IMR-90 (cell line): Measurements from ENCODE around the gene SLCO3A1. TPM values are rescaled to one million over a fixed set of nuclear protein-coding genes. Genes with fewer than 3 reads are reported as not detected.

Experiments
- ATAC-seq: fragments of 200-7000 bp; cut with Tn5 transposase; 2 replicates; pipeline ENCODE4 v1.9.1; 2020; ENCODE audit warnings: low read depth, mild to moderate bottlenecking, moderate library complexity
- BruUV-seq: library from RNA; stranded (reverse); fragments of 400-500 nt; replicated peaks from 2 replicates; lab custom pipeline; 2021; lab: Mats Ljungman, UMichigan
- CTCF ChIA-PET: fragments of 300-600 bp; formaldehyde crosslinking; extraction: SDS; loops from one replicate; lab custom pipeline; 2021; ENCODE audit warnings: antibody characterized with exemption; lab: Yijun Ruan, JAX
- POLR2A ChIA-PET: fragments of 300-600 bp; sonication (Branson Sonifier 250); formaldehyde crosslinking; loops from one replicate; lab custom pipeline; 2022; ENCODE audit warnings: antibody characterized with exemption; ENCODE audit not compliant: unreplicated experiment; lab: Charles Lee
- DNase-seq: peaks from one replicate; pipeline ENCODE4 v3.0.0; 2013
- H2AFZ ChIP-seq: replicated peaks from 2 replicates; pipeline ENCODE3; 2013; ENCODE audit warnings: low read length, mild to moderate bottlenecking; ENCODE audit not compliant: poor library complexity
- H2AK5ac ChIP-seq: 2 replicates; pipeline ENCODE4 v1.6.1; 2013; ENCODE audit warnings: low read depth, low read length, inconsistent platforms
- H2AK9ac ChIP-seq: replicated peaks from 2 replicates; pipeline ENCODE3; 2013; ENCODE audit warnings: mild to moderate bottlenecking, low read depth, low read length, moderate library complexity; ENCODE audit not compliant: poor library complexity
- H2BK120ac ChIP-seq: 2 replicates; pipeline ENCODE4 v1.6.1; 2013; ENCODE audit warnings: low read depth, low read length, inconsistent platforms
- H2BK15ac ChIP-seq: 3 replicates; pipeline ENCODE4 v1.6.1; 2013; ENCODE audit warnings: low read depth, low read length, inconsistent platforms
- H2BK20ac ChIP-seq: 2 replicates; pipeline ENCODE4 v1.6.1; 2013; ENCODE audit warnings: low read depth, mild to moderate bottlenecking, inconsistent platforms, low read length, moderate library complexity
- H2BK5ac ChIP-seq: 2 replicates; pipeline ENCODE4 v1.6.1; 2013; ENCODE audit warnings: mild to moderate bottlenecking, low read depth, low read length, inconsistent platforms; ENCODE audit not compliant: poor library complexity, severe bottlenecking
- H3K14ac ChIP-seq: replicated peaks from 2 replicates; pipeline ENCODE4 v1.6.1; 2013; ENCODE audit warnings: low read depth, low read length, inconsistent platforms
- H3K18ac ChIP-seq: 2 replicates; pipeline ENCODE4 v1.6.1; 2013; ENCODE audit warnings: low read depth, low read length, control low read depth
- H3K23ac ChIP-seq: 2 replicates; pipeline ENCODE4 v1.6.1; 2013; ENCODE audit warnings: low read depth, low read length, inconsistent platforms
- H3K27ac ChIP-seq: 2 replicates; pipeline ENCODE4 v1.5.1; 2013; ENCODE audit warnings: mild to moderate bottlenecking, control low read depth, low read length; ENCODE audit not compliant: insufficient read depth
- H3K27me3 ChIP-seq: 2 replicates; pipeline ENCODE4 v1.6.1; 2013; ENCODE audit warnings: low read length; ENCODE audit not compliant: control insufficient read depth, insufficient read depth
- H3K36me3 ChIP-seq: 2 replicates; pipeline ENCODE4 v1.6.1; 2013; ENCODE audit warnings: low read length, mixed read lengths; ENCODE audit not compliant: control insufficient read depth, insufficient read depth
- H3K4ac ChIP-seq: 2 replicates; pipeline ENCODE4 v1.6.1; 2013; ENCODE audit warnings: low read depth, low read length, inconsistent platforms
- H3K4me1 ChIP-seq: 2 replicates; pipeline ENCODE4 v1.6.1; 2013; ENCODE audit warnings: low read length, mixed read lengths; ENCODE audit not compliant: control insufficient read depth, insufficient read depth
- H3K4me2 ChIP-seq: 2 replicates; pipeline ENCODE4 v1.6.1; 2013; ENCODE audit warnings: low read depth, mild to moderate bottlenecking, control low read depth, low read length, moderate library complexity
- H3K4me3 ChIP-seq: 2 replicates; pipeline ENCODE4 v1.5.1; 2013; ENCODE audit warnings: low read depth, mild to moderate bottlenecking, control low read depth, low read length, moderate library complexity; ENCODE audit not compliant: insufficient read depth
- H3K56ac ChIP-seq: 2 replicates; pipeline ENCODE4 v1.6.1; 2013; ENCODE audit warnings: low read length, inconsistent platforms; ENCODE audit not compliant: insufficient read depth; ENCODE audit errors: extremely low read depth
- H3K79me1 ChIP-seq, 2 experiments: 2 replicates each; pipeline ENCODE4 v1.6.1; 2013; ENCODE audit warnings: low read length in 2 of 2, inconsistent platforms in 1 of 2, low read depth in 1 of 2
- H3K9ac ChIP-seq: 2 replicates; pipeline ENCODE4 v1.6.1; 2013; ENCODE audit warnings: low read depth, low read length, control low read depth
- H3K9me1 ChIP-seq: 2 replicates; pipeline ENCODE4 v1.6.1; 2013; ENCODE audit warnings: low read length, inconsistent platforms; ENCODE audit not compliant: insufficient read depth
- H3K9me3 ChIP-seq: 2 replicates; pipeline ENCODE4 v1.6.1; 2013; ENCODE audit warnings: low read length; ENCODE audit not compliant: control insufficient read depth, insufficient read depth
- H4K20me1 ChIP-seq: 2 replicates; pipeline ENCODE4 v1.6.1; 2013; ENCODE audit warnings: low read length, inconsistent platforms; ENCODE audit not compliant: insufficient read depth
- H4K5ac ChIP-seq: 2 replicates; pipeline ENCODE4 v1.6.1; 2013; ENCODE audit warnings: mild to moderate bottlenecking, low read depth, low read length, control low read depth
- H4K8ac ChIP-seq, 2 experiments: 2 replicates each; pipeline ENCODE4 v1.6.1; 2013; ENCODE audit warnings: low read depth in 2 of 2, low read length in 2 of 2, control low read depth in 1 of 2, inconsistent platforms in 1 of 2
- H4K91ac ChIP-seq: 2 replicates; pipeline ENCODE4 v1.6.1; 2013; ENCODE audit warnings: low read depth, low read length, inconsistent platforms; ENCODE audit not compliant: insufficient read depth
- BHLHE40 ChIP-seq: fragments of 150-350 bp; IDR thresholded peaks from 2 replicates; pipeline ENCODE4 v1.6.1; 2016; ENCODE audit warnings: mild to moderate bottlenecking, low read depth, low read length
- CEBPB ChIP-seq: IDR thresholded peaks from 2 replicates; pipeline ENCODE4 v1.6.1; 2012; ENCODE audit warnings: low read depth, low read length, improper control_type of control experiment
- CHD1 ChIP-seq: IDR thresholded peaks from 2 replicates; pipeline ENCODE4 v1.6.1; 2012; ENCODE audit warnings: low read depth, low read length, improper control_type of control experiment
- CTCF ChIP-seq: conservative IDR thresholded peaks from 2 replicates; pipeline ENCODE4 v1.5.1; 2012; ENCODE audit warnings: mild to moderate bottlenecking, low read depth, low read length, improper control_type of control experiment
- ELK1 ChIP-seq: fragments of 150-350 bp; IDR thresholded peaks from 2 replicates; pipeline ENCODE4 v1.6.1; 2016; ENCODE audit warnings: low read depth, mild to moderate bottlenecking, low read length, moderate library complexity, borderline replicate concordance
- FOS ChIP-seq: fragments of 150-350 bp; IDR thresholded peaks from 2 replicates; pipeline ENCODE4 v1.6.1; 2016; ENCODE audit warnings: low read depth, low read length
- MAFK ChIP-seq: IDR thresholded peaks from 2 replicates; pipeline ENCODE4 v1.6.1; 2012; ENCODE audit warnings: low read depth, low read length, improper control_type of control experiment
- MXI1 ChIP-seq: IDR thresholded peaks from 2 replicates; pipeline ENCODE4 v1.6.1; 2012; ENCODE audit warnings: low read depth, mild to moderate bottlenecking, low read length, moderate library complexity, borderline replicate concordance
- NFE2L2 ChIP-seq: fragments of 150-350 bp; IDR thresholded peaks from 2 replicates; pipeline ENCODE4 v1.6.1; 2016; ENCODE audit warnings: low read depth, mild to moderate bottlenecking, low read length
- POLR2A ChIP-seq: IDR thresholded peaks from 2 replicates; pipeline ENCODE4 v1.6.1; 2012; ENCODE audit warnings: mild to moderate bottlenecking, low read depth, low read length
- RAD21 ChIP-seq: IDR thresholded peaks from 2 replicates; pipeline ENCODE4 v1.6.1; 2012; ENCODE audit warnings: low read length, improper control_type of control experiment
- RFX5 ChIP-seq: IDR thresholded peaks from 2 replicates; pipeline ENCODE4 v1.8.0; 2012; ENCODE audit warnings: low read depth, mild to moderate bottlenecking, low read length, moderate library complexity
- SMC3 ChIP-seq: fragments of 150-350 bp; IDR thresholded peaks from 2 replicates; pipeline ENCODE4 v1.6.1; 2016; ENCODE audit warnings: low read depth, mild to moderate bottlenecking, antibody characterized with exemption, low read length, moderate library complexity
- WGBS, 2 experiments: methylation state at CpG; one replicate each; pipeline versions ENCODE4 v1.1.5 to v1.1.7; 2013; ENCODE audit warnings: missing lambda C conversion rate in 2 of 2; ENCODE audit not compliant: insufficient read length in 1 of 2; ENCODE audit errors: extremely low coverage in 2 of 2; 5-methylcytosine and 5-hydroxymethylcytosine counted together
- dilution Hi-C: fragments of 300-500 bp; cut with HindIII; formaldehyde crosslinking; loops from one replicate; pipeline ENCODE4 v1.14.3; 2018; ENCODE audit warnings: low sequenced_read_pairs; ENCODE audit not compliant: unreplicated experiment
- in situ Hi-C: fragments of 300-500 bp; cut with MboI; formaldehyde crosslinking; loops from 3 replicates; pipeline ENCODE4 v1.14.3; 2019; ENCODE audit warnings: low sequenced_read_pairs, inconsistent platforms, mixed read lengths
- intact Hi-C: fragments of 100-400 bp; cut with micrococcal nuclease; formaldehyde crosslinking; loops from 2 replicates; pipeline ENCODE4 v1.10.0; 2022
- polyA plus RNA-seq, 3 experiments: library from polyadenylated mRNA; depleted of rRNA; stranded (reverse); fragments of >200 nt; gene quantifications; 2 replicates each; pipeline ENCODE4 v1.2.3, GENCODE V29; 2012; ENCODE audit warnings: low replicate concordance in 1 of 3
- total RNA-seq: library from RNA; depleted of rRNA; stranded (reverse); fragments of >200 nt; gene quantifications from 2 replicates; pipeline ENCODE4 v1.2.3, GENCODE V29; 2012

Gene SLCO3A1
- total and polyA plus RNA-seq, 2 of the 4 experiments (the other 2 are of a cell fraction), result 4.7 to 8.1 TPM

- Histone ChIP-seq H2BK120ac (no peak overlapping the region), H2BK15ac (no peak overlapping the region), H3K4me1 (peaks cover 2% of the 10 kb centered on the region; the same call in 1 of the 2 replicates), H2AK9ac (no peak overlapping the region), H2AFZ (no peak overlapping the region), H3K36me3 (no peaks in the 10 kb centered on the region), H4K91ac (no peak overlapping the region), H4K8ac (no peak overlapping the region), H3K4me3 (no peak overlapping the region), H3K9me3 (peaks cover 4% of the 10 kb centered on the region; the same call in 1 of the 2 replicates), H2AK5ac (no peak overlapping the region), H3K23ac (no peak overlapping the region), H3K14ac (no peak overlapping the region), H3K9ac (no peak overlapping the region), H2BK20ac (no peak overlapping the region), H2BK5ac (no peak overlapping the region), H3K79me1 (no peaks in the 10 kb centered on the region), H3K4ac (no peak overlapping the region), H3K27me3 (no peaks in the 10 kb centered on the region; the same call in 1 of the 2 replicates), H3K56ac (no peak overlapping the region), H3K4me2 (no peak overlapping the region), H3K9me1 (no peaks in the 10 kb centered on the region), H3K27ac (no peak overlapping the region), H4K5ac (no peak overlapping the region), H4K20me1 (no peaks in the 10 kb centered on the region), H3K18ac (no peak overlapping the region)
- no TSS peak for BruUV-seq
- intact Hi-C loops (no loop called here), in situ Hi-C loops (no loop called here), dilution Hi-C loops (no loop called here)
- TF ChIP-seq RAD21 (no peak), POLR2A (no peak), ELK1 (no peak), SMC3 (no peak), CEBPB (no peak), FOS (no peak), BHLHE40 (no peak), CTCF (no peak), NFE2L2 (no peak), MXI1 (no peak), CHD1 (no peak), MAFK (no peak), RFX5 (no peak)
- ATAC-seq (peak; percentile 48), DNase-seq (peak; percentile 39)
- ChIA-PET POLR2A (no interaction called here), CTCF (no interaction called here)
- WGBS, 2 experiments, result no CpG with 5 or more reads among the region's 6 CpGs
These were observed 264.8 kb downstream of the SLCO3A1 start for GRCh38 chr15:92118162-92118935.
